Astrocyte (in vitro differentiated cells and primary cell): ENCODE measurements around the gene KDM4F.

Experiments used
- CTCF ChIP-seq: IDR thresholded peaks from 2 replicates; pipeline ENCODE4 v1.5.1; 2011; ENCODE audit warnings: low read depth, mild to moderate bottlenecking, inconsistent platforms, low read length, moderate library complexity; ENCODE audit not compliant: insufficient read depth
- EZH2 ChIP-seq: IDR thresholded peaks from 2 replicates; pipeline ENCODE4 v1.6.1; 2012; ENCODE audit warnings: mild to moderate bottlenecking, low read length, inconsistent platforms; ENCODE audit not compliant: insufficient read depth

GRCh38 chr11:95068549-95068948 is 19.3 kb downstream of the KDM4F start:
- TF ChIP-seq CTCF (no peak), EZH2 (no peak)
